AG08395 (cell line): ENCODE results near the gene HHIPL1.

Experiments
- DNase-seq: peaks from one replicate; pipeline ENCODE4 v3.0.0; 2012; ENCODE audit warnings: mixed read lengths, low spot score

Gene HHIPL1

DNA sequence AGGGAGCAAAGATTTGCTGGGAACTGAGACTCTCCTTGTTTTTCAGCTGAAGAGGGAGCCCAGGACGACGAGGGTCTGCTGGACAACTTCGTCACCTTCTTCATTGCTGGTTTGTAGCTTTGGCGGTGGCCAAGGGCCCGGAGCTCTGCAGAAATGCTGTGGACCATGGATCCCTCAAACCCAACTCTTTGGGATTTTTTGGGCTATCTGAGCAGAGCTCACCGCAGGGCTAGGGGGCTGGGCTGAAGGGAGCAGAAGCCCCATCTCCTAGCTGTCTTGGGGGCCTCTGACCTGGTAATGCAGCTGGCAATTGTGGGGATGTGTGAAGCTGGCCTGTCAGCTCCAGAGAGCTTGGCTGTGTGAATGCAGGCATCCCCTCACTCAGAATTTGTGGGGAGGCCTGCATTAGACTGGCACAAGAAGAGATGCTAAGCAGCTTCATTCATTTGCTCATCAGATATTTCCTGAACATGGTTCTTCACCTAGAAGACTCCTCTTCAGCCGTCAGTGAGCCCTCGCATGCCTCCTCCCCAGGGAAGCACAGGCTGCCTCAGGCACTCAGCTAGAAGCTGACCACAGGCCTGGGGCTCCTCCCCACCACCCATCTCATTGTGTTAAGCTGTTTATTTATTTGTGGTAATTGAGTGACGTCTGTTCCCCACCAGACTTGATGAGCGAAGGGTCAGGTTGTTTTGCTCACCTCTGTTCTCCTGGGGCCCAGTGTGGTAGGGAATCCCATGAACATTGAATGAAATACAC lies 71.3 kb downstream of the HHIPL1 start:
- no peak for DNase-seq

DNA sequence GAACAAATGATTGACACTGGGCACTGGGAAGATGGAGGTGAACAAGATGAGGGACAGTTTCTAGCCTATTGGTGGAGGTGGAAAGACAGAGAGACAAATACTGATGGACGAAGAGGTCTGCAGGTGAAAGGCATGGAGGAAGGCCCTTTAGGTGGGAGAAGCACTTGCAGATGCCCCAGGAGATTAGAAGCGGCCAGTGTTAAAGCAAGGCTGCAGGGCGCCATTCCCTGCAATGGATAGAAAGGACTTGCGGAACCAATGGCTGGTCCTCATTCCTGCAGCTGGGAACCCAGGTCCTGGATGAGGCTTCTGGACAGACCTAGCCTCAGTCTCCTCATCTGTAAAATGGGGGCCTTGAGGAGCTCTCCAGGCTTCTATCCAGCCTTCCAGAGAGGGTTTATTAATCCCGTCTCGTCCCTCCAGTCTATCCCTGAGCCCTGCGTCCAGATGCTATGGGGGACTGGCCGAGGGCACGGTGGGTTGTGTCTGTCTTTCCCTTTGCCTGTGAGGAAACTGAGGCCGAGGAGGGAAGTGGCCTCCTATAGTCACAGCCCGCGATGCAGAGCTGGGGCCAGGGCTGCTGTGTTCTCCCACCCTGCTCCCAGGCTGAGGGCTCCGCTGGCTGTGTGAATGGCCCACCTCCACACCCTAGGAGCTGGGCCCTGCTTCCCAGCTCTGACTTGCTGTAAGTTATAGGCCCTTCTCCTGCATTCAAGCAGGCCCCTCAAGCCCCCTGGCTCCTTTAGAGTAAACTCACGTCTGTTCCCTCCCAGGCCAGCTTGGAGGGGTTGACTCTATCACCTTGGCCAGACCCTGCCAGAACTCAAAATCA lies 72.1 kb downstream of the HHIPL1 start:
- DNase-seq = no peak

DNA sequence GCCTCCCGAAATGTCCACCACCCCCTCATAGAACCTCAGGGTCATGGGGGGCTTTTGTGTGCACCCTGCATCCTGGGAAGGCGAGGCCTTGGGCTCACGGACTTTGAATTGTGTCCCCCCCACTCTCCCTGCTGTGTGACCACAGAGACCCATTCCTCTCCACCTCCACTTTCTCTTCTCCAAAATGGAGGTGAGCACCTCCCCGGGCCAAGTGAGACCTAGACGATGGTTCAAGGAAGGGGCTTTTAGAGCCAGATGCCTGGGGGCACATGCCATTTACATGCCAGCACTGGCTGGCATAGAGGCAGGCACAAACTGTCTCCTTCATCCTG lies 72.7 kb downstream of the HHIPL1 start:
- DNase-seq = no peak

DNA sequence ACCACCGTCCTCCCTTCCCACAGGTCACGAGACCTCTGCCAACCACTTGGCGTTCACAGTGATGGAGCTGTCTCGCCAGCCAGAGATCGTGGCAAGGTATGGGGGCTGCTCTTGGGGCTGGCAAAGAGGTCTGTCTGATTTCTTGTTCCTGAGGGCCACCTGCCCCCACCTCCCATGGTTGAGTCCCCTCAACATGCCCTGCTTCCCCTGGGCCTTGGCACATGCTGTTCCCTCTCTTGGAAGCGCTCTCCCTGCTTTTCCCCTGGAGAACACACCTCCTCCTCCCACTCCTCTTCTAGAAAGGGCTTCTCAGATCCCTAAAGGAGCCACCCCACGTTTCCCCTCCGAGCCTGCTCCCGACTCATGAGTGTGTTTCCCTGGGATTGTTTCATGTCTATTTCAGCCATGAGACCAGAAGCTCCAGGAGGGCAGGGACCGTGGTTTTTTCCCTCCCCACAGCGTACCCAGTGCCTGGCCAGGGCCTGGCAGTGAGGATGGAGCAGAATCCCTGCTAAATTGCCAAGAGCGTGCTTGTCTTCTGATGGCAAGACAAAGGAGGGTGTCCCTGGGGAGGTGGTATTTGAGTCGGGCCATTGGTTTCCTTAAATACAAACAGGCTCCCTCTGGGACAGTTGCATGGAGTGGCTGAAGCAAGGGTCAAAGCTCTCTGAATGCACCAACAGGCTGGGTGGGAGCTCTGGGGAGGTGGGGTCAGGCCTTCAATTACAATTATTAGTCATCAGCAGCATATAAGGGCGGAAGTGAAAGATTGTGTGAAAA lies 73.3 kb downstream of the HHIPL1 start:
- DNase-seq = no peak

DNA sequence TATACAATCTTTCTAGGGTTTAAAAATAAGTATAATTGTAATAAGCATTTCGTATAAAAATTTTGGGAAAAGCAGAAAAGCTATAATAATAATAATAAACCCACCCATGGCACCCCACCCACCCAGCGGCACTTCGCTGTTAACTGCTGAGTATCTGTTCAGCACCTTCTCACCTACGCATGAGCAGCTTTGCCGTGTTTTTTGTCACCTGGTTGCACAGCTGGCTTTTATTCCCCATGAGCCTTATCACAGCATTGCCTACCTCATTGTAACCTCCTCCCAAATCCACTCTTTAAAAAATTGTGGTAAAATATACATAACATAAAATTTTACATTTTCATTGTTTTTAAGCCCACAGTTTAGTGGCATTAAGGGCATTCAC lies 73.9 kb downstream of the HHIPL1 start:
- DNase-seq = no peak

DNA sequence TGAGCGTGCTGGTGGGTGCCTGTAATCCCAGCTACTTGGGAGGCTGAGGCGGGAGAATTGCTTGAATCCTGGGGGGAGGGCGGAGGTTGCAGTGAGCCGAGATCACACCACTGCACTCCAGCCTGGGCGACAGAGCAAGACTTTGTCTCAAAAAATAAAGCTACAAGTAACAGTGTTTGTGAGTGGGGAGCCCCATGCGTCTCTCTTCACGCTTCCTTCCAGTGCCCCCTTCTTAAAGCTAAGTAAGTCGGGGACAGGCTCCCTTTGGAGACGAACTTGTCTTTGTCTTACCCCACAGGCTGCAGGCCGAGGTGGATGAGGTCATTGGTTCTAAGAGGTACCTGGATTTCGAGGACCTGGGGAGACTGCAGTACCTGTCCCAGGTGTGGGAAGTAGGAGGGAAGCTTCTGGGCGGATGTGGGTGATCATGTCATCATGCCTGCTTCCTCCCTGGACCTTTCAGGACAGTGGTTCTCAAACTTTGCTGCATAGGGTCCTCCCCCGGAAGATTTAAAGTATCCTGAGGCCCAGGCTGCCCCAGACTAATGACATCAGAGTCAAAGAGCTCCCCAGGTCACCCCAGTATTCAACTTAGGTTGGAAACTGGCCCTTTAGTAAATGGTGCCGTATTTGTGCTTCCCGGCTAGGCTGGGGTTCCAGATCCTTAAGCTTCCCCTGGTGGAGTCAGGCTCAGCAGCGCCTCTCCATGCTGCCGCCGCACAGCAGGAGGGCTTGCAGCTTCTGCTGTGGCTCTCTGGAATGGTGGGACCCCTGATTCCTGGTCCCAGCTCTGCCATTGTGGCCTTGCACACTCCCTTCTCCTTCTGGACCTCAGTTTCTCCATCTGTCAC lies 76.2 kb downstream of the HHIPL1 start:
- DNase-seq = no peak

DNA sequence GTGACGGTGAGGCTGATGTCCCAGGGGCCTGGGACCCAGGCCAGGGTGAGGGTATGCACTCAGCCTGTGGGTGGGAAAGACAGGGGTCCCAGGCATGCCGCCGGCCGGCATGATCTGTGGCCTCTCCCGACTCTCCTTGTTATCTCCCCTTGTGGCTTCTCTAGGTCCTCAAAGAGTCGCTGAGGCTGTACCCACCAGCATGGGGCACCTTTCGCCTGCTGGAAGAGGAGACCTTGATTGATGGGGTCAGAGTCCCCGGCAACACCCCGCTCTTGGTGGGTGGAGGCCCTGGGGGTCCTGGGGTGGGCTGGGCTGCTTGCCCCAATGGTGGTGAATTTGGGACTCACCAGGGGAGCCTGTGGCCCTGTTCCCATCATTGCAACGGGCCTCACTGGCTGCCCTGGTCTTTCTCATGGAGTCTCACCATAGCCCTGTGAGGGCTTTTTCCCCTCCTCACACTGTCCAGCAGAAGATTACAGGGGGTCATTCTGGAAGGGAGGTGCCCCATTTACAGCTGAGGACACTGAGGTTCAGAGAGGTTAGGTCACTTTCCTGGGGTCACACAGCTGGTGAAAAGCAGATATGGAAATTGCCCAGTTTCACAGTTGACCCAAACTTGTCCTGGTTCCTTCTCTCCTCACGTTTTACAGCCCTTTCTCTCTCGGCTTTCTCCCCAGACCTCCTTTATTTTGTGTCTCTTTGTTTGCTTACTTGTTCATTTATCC lies 77.0 kb downstream of the HHIPL1 start:
- DNase-seq = no peak

DNA sequence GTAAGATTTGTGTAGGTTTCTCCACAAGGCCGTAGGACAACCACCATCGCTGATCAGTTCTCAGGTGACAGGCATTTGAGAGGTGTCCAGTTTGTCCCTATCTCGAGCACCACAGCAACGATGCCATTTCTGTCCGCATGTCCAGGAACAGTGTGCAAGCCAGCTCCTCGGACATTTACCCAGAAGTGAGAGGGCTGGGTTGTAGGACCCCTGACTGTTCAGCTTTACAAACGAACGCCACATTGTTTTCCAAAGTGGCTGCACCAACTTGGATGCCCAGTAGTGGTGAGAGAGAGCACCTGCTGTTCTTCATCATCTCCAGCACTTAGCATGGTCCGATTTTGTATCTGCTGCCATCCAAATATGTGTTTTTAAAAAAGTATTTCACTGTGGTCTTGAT lies 77.8 kb downstream of the HHIPL1 start:
- no peak for DNase-seq

DNA sequence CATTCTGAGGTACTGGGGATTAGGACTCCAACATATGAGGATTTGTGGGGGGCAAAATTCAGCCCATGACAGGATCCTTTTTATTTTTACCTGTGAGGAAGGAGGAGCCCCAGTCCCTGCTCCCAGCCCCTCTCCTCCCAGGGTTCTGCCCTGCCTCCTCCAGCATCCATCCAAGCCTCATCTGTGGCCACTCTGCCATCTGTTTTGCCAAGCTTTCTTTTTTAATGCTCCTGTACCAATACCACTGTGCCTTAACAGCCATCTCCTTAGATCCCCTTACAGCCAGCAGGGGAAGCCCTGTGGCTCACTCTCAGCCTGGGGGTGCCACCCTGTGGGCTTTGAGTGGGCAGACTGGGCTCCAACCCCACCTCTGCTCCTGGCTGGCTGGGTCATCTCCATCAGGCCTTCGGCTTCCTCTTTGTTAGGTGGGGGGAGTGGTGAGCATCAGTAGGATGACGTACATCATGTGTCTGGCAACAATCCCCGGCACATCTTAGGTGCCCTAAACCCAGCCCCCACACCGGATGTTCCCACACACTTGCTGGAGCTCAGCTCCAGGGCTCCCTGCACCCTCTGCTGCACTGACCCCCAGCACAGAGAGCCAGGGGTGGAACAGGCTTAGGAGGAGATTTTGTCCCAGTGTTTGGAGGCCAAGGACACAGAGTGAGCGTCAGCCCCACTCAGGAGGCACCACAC lies 79.4 kb downstream of the HHIPL1 start:
- no peak for DNase-seq

DNA sequence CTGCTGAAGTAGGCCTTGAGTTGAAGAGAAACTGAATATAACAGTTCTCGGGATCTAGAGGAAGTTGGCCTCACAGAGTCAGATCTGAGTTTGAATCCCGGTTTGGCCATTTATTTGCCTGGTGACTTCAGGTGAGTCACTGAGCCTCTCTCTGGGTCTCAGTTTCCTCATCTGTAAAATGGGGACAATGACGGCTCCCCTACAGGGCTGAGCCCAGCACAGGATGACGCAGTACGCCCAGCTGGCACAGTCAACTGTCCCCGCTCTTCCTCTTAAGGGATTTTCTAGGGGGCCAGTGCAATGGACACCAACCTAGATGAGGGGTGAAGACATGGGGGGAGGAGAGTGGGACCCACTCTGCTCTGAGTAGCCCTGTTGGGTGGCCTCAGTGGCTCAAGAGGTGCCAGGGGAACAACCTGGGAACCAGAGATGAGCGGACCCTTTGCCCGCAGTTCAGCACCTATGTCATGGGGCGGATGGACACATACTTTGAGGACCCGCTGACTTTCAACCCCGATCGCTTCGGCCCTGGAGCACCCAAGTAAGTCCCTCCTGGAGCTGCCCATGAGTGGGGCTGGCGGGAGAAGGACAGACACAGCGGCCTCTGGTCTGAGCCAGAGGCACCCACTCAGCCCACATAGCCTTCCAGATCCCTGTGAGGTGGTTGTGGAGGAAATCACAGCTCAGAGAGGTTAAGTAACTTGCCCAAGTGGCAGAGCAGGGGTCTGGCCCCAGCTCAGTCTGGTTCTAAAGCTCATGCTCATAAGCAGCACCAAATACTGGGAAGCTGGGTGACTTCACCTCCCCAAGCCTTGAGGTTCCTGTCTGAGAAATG lies 80.2 kb downstream of the HHIPL1 start:
- DNase-seq = no peak

DNA sequence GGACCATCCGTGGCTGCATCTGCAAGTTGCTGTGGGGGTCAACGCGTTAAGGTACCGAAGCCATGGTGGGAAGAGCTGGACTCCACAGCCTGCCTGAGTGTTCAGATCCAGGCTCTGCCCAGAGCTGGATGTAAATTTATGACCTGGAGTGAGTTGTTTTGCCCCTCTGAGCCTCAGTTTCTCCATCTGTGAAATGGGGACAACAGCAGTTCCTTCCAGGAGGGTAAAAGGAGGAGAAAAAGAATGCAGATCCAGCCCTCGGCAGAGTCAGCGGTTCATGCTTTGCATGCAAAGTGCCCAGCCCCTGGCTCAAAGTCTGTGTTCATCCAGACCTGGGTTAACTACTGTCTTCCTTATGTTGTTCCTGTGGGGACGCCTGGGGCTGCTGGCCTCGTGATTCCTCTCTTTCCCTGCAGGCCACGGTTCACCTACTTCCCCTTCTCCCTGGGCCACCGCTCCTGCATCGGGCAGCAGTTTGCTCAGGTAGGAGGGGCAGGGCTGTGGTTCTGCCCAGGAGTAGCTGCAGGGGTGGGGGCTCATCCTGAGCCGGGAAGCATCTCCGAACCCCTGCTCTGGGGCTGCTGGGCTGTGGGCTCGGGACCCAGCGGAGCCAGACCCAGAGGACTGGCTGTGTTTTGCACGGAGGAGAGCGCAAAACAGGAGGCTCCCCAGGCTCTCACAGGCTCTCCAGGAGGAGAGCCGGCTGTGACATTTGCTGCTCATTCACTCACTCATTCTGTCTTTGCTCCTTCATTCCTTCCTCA lies 81.0 kb downstream of the HHIPL1 start:
- no peak for DNase-seq

DNA sequence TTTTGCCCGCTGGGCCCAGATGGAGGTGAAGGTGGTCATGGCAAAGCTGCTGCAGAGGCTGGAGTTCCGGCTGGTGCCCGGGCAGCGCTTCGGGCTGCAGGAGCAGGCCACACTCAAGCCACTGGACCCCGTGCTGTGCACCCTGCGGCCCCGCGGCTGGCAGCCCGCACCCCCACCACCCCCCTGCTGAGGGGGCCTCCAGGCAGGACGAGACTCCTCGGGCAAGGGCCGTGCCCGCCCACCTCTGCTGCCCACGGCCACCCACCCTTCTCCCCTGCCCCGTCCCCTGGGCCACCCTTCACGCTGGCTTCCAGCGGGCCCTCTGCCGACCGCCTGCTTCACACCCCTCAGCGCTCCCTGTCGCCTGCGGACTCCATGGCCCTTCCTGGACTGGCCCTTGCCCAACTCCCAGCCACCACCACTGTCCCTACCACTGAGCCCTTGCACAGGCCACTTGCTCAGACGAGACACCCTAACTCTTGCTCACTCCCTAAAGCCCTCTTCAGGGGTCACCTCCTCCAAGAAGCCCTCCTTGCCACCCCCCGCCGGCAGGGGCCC lies 81.7 kb downstream of the HHIPL1 start:
- DNase-seq = no peak

DNA sequence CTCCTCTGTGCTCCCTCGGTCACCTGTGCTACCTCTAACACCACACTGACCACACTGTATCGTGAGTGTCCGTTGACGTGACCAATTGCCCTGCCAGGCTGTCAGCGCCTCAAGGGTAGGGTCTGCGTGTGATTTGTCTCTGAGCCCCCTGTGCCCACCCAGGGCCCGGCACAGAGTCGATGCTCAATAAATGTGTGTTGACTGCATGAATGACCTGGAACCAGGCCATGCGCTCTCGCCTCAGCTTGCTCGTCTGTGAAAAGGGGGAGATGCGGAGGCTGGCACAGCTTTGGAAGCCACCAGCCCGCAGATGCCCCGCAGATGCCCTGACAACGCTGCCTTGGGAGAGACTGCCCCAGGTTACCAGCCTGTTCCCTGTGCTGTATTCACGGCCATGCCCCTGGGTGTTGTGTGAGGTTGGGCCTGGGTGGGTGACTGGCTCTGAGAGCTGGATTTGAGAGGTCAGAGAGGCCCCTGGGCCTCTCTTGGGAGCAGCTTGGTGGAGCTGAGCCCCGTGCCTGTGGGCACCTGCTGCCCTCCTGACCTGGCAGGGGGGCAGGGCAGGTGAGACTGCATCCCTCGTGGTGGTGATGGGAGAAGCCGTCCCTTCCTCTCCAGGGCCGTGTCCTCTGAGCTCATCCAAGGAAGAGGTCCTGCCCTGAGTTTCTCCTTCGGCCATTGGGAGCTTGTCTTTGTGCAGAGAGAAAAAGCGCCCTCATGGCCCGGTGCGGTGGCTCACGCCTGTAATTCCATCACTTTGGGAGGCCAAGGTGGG lies 82.4 kb downstream of the HHIPL1 start:
- DNase-seq = no peak

DNA sequence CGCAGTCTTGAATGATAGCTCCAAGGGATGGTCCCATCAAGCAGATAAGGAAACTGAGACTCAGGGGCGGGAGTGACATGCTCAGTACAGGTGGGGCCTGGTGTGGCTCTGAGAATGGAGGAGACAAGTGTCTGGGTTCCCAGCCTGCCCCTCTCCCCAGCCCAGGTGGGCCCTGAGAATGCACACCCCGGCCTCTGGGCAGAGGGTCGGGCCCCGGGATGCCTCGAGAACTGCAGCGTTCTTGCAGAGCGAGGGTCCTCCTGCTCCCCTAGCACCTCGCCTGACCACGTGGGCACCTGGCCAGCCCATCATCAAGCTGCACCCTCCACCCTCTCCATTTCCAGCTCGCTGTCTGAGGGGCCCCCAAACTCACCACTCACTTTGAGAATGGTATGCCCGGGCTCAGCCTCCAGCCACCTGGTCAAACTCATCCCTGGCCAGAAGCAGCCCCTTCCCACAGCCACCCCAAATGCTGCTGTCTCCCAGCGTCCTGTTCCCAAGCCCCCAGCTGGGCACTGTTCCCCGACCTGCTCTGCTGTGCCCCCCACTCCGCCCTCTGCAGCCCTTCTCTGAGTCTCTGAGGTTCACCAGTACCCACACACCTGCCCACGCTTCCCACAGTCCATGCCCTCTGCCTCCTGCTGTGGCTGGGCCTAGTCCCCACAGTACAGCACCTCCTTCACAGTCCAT lies 83.4 kb downstream of the HHIPL1 start:
- DNase-seq = no peak

DNA sequence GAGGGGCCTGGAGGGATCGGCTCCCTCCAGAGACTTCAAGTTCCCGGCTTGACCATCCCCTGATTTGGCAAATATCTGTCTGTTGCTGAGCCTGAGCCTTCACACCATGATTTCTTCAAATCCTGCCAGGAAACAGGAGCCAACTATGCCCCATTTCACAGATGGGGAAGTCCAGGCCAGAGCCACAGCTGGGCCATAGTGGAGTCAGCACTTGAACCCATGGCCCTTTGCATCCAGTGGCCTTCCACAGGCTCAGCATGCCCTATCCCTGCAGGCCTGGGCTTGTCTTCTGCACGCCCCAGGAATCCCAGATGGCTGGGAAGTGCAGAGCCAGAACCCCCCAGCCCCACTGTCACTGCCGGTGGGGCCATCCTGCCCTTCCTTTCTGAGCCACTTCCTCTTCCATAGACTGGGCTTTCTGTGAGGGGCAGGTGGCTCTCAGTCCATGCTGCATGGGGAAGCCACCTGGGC lies 84.1 kb downstream of the HHIPL1 start:
- DNase-seq = no peak
